ENCODE data around the gene SLC44A1.

The SLC44A1 gene

DNA sequence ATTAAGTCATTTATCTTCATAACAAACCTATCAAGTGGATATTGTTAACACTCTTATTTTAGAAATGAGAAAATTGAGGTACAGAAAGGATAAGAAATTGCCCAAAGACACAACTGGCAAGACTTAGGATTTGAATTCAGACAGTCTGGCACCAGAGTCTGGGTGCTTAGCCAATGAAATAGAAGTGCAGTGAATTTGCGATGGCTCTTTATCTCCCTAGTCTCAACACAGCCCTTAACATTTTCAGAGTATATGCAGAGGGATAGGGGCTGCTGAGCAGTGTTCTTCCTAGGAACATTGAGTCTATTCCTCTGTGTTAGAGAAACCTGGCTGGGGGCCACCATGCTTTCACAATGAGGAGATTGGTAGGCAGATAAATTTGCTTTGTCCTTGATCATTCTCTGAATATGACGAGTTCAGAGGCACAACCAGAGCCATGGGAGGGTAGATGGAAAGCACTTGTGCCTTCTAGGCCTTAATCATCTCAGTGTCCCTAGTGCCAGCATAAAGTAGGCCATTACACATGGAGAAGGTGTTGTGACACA is 197.2 kb downstream of the SLC44A1 start (continued):
- no peak for TF ChIP-seq PATZ1 (CRISPR knock-in tag; IDR thresholded peaks at IDR 0.05; ENCODE audit: borderline replicate concordance)
- TF ChIP-seq ARNTL (CRISPR knock-in tag; IDR thresholded peaks at IDR 0.05; ENCODE audit: borderline replicate concordance, low read depth): no peak
- TF ChIP-seq CSDC2 (CRISPR knock-in tag; IDR thresholded peaks at IDR 0.05): no peak

DNA sequence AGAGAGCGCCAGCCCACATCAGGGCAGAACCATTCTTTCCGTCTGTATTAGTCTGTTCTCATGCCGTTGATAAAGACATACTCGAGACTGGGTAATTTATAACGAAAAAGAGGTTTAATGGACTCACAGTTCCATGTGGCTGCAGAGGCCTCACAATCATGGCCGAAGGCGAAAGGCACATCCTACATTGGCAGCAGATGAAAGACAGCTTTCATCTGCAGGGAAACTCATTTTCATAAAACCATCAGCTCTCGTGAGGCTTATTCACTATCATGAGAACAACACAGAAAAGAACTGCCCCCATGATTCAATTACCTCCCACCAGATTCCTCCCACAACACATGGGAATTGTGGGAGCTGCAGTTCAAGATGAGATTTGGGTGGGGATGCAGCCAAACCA is 198.7 kb downstream of the SLC44A1 start:
- no peak for ATAC-seq
- TF ChIP-seq ZNF565 (CRISPR knock-in tag; conservative IDR thresholded peaks at IDR 0.05; ENCODE audit: low read depth): no peak
- no peak for TF ChIP-seq GLIS3 (CRISPR knock-in tag; IDR thresholded peaks at IDR 0.05)
- no peak for TF ChIP-seq ZNF70 (CRISPR knock-in tag; IDR thresholded peaks at IDR 0.05)
- no peak for TF ChIP-seq POU6F1 (CRISPR knock-in tag; IDR thresholded peaks at IDR 0.05; ENCODE audit: borderline replicate concordance, low read depth)
- TF ChIP-seq BACH2 (CRISPR knock-in tag; IDR thresholded peaks at IDR 0.05; ENCODE audit: borderline replicate concordance): no peak
- TF ChIP-seq ARNTL (CRISPR knock-in tag; IDR thresholded peaks at IDR 0.05; ENCODE audit: borderline replicate concordance, low read depth): no peak
- TF ChIP-seq, protein P1, sequence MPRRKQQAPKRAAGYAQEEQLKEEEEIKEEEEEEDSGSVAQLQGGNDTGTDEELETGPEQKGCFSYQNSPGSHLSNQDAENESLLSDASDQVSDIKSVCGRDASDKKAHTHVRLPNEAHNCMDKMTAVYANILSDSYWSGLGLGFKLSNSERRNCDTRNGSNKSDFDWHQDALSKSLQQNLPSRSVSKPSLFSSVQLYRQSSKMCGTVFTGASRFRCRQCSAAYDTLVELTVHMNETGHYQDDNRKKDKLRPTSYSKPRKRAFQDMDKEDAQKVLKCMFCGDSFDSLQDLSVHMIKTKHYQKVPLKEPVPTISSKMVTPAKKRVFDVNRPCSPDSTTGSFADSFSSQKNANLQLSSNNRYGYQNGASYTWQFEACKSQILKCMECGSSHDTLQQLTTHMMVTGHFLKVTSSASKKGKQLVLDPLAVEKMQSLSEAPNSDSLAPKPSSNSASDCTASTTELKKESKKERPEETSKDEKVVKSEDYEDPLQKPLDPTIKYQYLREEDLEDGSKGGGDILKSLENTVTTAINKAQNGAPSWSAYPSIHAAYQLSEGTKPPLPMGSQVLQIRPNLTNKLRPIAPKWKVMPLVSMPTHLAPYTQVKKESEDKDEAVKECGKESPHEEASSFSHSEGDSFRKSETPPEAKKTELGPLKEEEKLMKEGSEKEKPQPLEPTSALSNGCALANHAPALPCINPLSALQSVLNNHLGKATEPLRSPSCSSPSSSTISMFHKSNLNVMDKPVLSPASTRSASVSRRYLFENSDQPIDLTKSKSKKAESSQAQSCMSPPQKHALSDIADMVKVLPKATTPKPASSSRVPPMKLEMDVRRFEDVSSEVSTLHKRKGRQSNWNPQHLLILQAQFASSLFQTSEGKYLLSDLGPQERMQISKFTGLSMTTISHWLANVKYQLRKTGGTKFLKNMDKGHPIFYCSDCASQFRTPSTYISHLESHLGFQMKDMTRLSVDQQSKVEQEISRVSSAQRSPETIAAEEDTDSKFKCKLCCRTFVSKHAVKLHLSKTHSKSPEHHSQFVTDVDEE (CRISPR knock-in tag; IDR thresholded peaks at IDR 0.05): no peak
- no peak for TF ChIP-seq ZFP30 (CRISPR knock-in tag; IDR thresholded peaks at IDR 0.05)
- TF ChIP-seq ESRRG (CRISPR knock-in tag; IDR thresholded peaks at IDR 0.05): no peak
- no peak for TF ChIP-seq PPARA (CRISPR knock-in tag; IDR thresholded peaks at IDR 0.05; ENCODE audit: borderline replicate concordance)

GRCh38 chr9:105444130-105444529 is 199.7 kb downstream of the SLC44A1 start:
- ATAC-seq: no peak
- TF ChIP-seq ZFP30 (CRISPR knock-in tag; IDR thresholded peaks at IDR 0.05): no peak

DNA sequence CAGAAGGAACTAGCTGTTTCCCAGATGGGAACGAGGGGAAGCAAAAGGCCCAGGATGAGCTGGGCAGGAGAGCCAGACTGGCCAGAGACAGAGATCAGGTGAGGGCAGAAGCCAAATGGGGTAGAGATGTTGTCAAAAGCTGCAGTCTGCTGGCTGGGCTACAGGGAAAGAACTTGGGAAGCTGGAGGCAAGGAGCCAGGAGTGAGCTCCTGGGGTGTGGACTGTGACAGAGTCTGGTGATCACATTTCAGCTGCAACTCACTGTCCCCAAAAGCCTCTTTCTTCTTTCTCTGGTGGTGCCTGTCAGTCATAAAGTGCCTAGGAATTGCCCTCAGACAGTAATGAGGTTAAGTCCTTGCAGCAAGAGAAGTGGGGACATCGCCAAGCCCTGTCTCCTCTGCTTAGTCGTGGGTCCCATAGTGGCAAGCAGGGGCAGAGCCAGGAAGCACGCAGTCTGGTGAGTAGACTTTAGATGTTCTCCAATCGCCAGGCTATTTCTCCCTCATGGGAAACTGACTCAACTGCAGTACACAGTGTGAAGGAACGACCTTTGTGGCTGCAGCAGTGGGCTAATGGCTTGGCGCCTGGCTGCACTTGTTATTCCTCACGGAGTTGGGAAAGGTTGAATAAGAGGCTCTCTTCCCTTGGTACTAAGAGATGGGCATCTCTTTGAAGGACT is 200.9 kb downstream of the SLC44A1 start:
- no peak for ATAC-seq
- TF ChIP-seq GLIS3 (CRISPR knock-in tag; IDR thresholded peaks at IDR 0.05) (no peak), BACH2 (CRISPR knock-in tag; IDR thresholded peaks at IDR 0.05; ENCODE audit: borderline replicate concordance) (no peak), TCF4 (CRISPR knock-in tag; IDR thresholded peaks at IDR 0.05; ENCODE audit: borderline replicate concordance) (no peak), OSR1 (CRISPR knock-in tag; IDR thresholded peaks at IDR 0.05) (no peak), ZNF8 (CRISPR knock-in tag; IDR thresholded peaks at IDR 0.05) (no peak), TOX (CRISPR knock-in tag; IDR thresholded peaks at IDR 0.05; ENCODE audit: borderline replicate concordance) (no peak), ARNTL (CRISPR knock-in tag; IDR thresholded peaks at IDR 0.05; ENCODE audit: borderline replicate concordance, low read depth) (no peak), ZNF565 (CRISPR knock-in tag; conservative IDR thresholded peaks at IDR 0.05; ENCODE audit: low read depth) (no peak), ZFP3 (CRISPR knock-in tag; IDR thresholded peaks at IDR 0.05) (no peak), PATZ1 (CRISPR knock-in tag; IDR thresholded peaks at IDR 0.05; ENCODE audit: borderline replicate concordance) (no peak), RARB (CRISPR knock-in tag; IDR thresholded peaks at IDR 0.05) (no peak), ESRRG (CRISPR knock-in tag; IDR thresholded peaks at IDR 0.05) (no peak)
- TF ChIP-seq, protein P2, sequence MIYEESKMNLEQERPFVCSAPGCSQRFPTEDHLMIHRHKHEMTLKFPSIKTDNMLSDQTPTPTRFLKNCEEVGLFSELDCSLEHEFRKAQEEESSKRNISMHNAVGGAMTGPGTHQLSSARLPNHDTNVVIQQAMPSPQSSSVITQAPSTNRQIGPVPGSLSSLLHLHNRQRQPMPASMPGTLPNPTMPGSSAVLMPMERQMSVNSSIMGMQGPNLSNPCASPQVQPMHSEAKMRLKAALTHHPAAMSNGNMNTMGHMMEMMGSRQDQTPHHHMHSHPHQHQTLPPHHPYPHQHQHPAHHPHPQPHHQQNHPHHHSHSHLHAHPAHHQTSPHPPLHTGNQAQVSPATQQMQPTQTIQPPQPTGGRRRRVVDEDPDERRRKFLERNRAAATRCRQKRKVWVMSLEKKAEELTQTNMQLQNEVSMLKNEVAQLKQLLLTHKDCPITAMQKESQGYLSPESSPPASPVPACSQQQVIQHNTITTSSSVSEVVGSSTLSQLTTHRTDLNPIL (CRISPR knock-in tag; IDR thresholded peaks at IDR 0.05; ENCODE audit: low read depth): no peak
- TF ChIP-seq, protein P1 (CRISPR knock-in tag; IDR thresholded peaks at IDR 0.05): no peak

Data from SK-N-SH treated with all-trans-retinoic acid at 6 μM for 48 hours (cell line).